Activated B cell treated with CpG ODN at 0.5 μM for 24 hours (primary cell): ENCODE data around the gene CD8B. TPM values are rescaled to one million over a fixed set of nuclear protein-coding genes. Genes with fewer than 3 reads are reported as not detected.

ENCODE experiments used
- ATAC-seq: fragments of 200-7000 bp; cut with Tn5 transposase; one replicate; pipeline ENCODE4 v1.10.0; 2021; ENCODE audit warnings: low read depth, mild to moderate bottlenecking, moderate library complexity
- CTCF ChIA-PET: fragments of 350-600 bp; sonication (Branson Sonifier 250); formaldehyde crosslinking; loops from one replicate; lab custom pipeline; 2021; ENCODE audit warnings: antibody characterized with exemption; lab: Charles Lee
- POLR2A ChIA-PET: fragments of 350-600 bp; sonication (Branson Sonifier 250); formaldehyde crosslinking; loops from one replicate; lab custom pipeline; 2021; ENCODE audit warnings: antibody characterized with exemption; lab: Charles Lee
- DNase-seq: peaks from one replicate; pipeline ENCODE4 v3.0.0; 2022
- H3K27ac Mint-ChIP-seq: one replicate; pipeline ENCODE4 v1.8.0; 2020; ENCODE audit warnings: mixed read lengths
- H3K27me3 Mint-ChIP-seq: one replicate; pipeline ENCODE4 v1.8.0; 2021; ENCODE audit warnings: mixed read lengths
- H3K36me3 Mint-ChIP-seq: one replicate; pipeline ENCODE4 v1.8.0; 2021; ENCODE audit warnings: low read depth, mixed read lengths
- H3K4me1 Mint-ChIP-seq: one replicate; pipeline ENCODE4 v1.8.0; 2021; ENCODE audit warnings: mixed read lengths
- H3K4me3 Mint-ChIP-seq: one replicate; pipeline ENCODE4 v1.8.0; 2020; ENCODE audit warnings: mild to moderate bottlenecking, mixed read lengths
- H3K9me3 Mint-ChIP-seq: one replicate; pipeline ENCODE4 v1.8.0; 2020; ENCODE audit warnings: mixed read lengths
- intact Hi-C: fragments of 100-400 bp; cut with micrococcal nuclease; formaldehyde crosslinking; loops from one replicate; pipeline ENCODE4 v1.15.1; 2024
- total RNA-seq: library from RNA; stranded (reverse); gene quantifications from 2 replicates; pipeline ENCODE4 v1.2.3, GENCODE V29; 2022
- TF ChIP-seq, protein P1 (sequence below): fragments of 200-600 bp; IDR thresholded peaks from one replicate; pipeline ENCODE4 v1.8.0; 2022; ENCODE audit warnings: antibody characterized with exemption, mild to moderate bottlenecking

The CD8B gene
- total RNA-seq, 1 donor from 2014 or later: not detected

DNA sequence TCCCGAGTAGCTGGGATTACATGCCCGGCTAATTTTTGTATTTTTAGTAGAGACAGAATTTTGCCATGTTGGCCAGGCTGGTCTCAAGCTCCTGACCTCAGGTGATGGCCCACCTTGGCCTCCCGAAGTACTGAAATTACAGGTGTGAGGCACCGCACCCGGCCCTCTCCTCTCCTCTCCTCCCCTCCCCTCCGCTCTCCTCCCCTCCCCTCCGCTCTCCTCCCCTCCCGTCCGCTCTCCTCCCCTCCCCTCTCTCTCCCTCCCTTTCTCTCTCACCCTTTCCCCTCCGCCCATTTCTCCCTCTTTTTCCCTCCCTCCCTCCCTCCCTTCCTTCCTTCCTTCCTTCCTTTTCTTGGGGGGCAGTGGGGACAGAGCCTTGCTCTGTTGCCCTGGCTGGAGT lies 28.4 kb downstream of the CD8B start:
- ATAC-seq: no peak
- no peaks in the 10 kb centered on the region for H3K9me3 Mint-ChIP-seq
- TF ChIP-seq, protein P1, sequence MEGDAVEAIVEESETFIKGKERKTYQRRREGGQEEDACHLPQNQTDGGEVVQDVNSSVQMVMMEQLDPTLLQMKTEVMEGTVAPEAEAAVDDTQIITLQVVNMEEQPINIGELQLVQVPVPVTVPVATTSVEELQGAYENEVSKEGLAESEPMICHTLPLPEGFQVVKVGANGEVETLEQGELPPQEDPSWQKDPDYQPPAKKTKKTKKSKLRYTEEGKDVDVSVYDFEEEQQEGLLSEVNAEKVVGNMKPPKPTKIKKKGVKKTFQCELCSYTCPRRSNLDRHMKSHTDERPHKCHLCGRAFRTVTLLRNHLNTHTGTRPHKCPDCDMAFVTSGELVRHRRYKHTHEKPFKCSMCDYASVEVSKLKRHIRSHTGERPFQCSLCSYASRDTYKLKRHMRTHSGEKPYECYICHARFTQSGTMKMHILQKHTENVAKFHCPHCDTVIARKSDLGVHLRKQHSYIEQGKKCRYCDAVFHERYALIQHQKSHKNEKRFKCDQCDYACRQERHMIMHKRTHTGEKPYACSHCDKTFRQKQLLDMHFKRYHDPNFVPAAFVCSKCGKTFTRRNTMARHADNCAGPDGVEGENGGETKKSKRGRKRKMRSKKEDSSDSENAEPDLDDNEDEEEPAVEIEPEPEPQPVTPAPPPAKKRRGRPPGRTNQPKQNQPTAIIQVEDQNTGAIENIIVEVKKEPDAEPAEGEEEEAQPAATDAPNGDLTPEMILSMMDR: no peak
- H3K4me1 Mint-ChIP-seq: peaks cover 4% of the 10 kb centered on the region
- ChIA-PET CTCF (no interaction called here), POLR2A (no interaction called here)
- H3K36me3 Mint-ChIP-seq: no peaks in the 10 kb centered on the region
- peaks cover 8% of the 10 kb centered on the region for H3K27me3 Mint-ChIP-seq
- intact Hi-C loops: no loop called here
- H3K27ac Mint-ChIP-seq: no peak overlapping the region
- H3K4me3 Mint-ChIP-seq: no peak overlapping the region
- DNase-seq: no peak

DNA sequence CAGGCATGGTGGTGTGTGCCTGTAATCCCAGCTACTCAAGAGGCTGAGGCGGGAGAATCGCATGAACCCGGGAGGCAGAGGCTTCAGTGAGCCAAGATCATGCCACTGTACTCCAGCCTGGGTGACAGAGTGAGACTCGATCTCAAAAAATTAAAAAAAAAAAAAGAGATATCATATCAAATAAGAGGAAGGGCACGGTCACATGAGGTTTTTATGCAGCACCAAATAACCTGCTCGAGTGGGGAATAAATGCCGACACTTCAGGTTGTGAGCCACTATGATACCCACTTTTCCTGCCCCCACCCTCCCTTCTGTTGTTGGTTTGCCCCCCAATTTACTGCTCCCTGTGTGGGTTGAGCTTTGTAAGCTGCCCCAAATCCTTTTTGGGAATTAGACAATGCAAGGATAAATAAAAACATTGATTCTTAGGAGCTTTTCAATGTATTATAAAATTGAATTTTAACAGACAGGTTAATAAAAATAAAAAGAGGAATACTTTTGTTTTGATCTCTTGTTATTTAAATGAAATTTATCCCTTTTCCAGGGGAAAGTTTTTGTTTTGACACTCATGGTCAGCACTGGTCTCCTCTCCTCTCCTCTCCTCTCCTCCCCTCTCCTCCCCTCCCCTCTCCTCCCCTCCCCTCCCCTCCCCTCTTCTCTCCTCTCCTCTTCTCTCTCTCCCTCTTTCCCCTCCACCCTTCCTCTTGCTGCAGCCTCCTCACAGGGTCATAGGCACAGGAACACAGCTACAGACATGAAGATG lies 29.2 kb downstream of the CD8B start:
- Mint-ChIP-seq H3K9me3 (no peaks in the 10 kb centered on the region), H3K4me3 (no peak overlapping the region), H3K27me3 (peaks cover 9% of the 10 kb centered on the region), H3K4me1 (no peaks in the 10 kb centered on the region), H3K27ac (no peak overlapping the region), H3K36me3 (no peaks in the 10 kb centered on the region)
- ATAC-seq (no peak), DNase-seq (no peak)
- TF ChIP-seq, protein P1: no peak
- POLR2A ChIA-PET: no interaction called here
- intact Hi-C loops: no loop called here
- CTCF ChIA-PET: no interaction called here

DNA sequence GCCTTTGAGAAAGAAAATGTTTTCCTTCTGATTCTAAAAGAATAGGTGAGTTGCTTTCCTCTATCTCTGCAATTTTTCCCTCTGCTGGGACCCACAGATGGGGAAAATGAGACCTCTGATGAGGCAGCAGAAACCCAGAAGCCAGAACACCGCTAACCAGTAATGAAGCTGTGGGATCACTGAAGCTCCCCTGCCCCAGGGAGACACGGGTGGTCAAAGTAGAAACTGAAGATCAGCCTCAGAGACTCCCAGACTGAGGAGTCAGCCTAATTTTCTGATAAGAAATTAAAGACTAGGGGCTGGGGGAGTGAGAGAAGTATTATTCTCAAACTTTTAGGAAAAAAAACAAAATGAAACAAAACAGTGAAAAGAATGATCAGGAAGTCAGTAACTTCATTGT lies 30.1 kb downstream of the CD8B start:
- Mint-ChIP-seq H3K9me3 (no peaks in the 10 kb centered on the region), H3K27me3 (peaks cover 9% of the 10 kb centered on the region), H3K4me3 (no peak overlapping the region), H3K36me3 (no peaks in the 10 kb centered on the region), H3K27ac (no peak overlapping the region), H3K4me1 (no peaks in the 10 kb centered on the region)
- CTCF ChIA-PET: no interaction called here
- DNase-seq (no peak), ATAC-seq (no peak)
- POLR2A ChIA-PET: no interaction called here
- TF ChIP-seq, protein P1: no peak
- intact Hi-C loops: no loop called here

DNA sequence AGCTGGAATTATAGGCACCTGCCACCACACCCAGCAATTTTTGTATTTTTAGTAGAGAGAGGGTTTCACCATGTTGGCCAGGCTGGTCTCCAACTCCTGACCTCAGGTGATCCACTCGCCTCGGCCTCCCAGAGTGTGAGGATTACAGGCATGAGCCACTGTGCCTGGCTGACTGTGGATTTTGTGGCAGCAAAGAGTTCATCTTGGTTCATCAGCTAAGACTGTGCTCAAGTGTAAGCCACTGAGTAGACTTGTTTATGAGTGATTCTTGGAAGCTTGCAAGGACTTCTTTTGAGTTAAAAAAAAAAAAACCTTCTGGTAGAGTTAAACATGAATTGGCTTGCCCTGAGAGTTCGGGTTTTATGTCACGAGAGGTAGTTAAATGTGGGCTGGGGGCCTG lies 34.7 kb downstream of the CD8B start:
- no peak for DNase-seq
- Mint-ChIP-seq H3K4me3 (no peak overlapping the region), H3K9me3 (peaks cover 6% of the 10 kb centered on the region), H3K27ac (no peak overlapping the region), H3K27me3 (peaks cover 4% of the 10 kb centered on the region), H3K36me3 (no peaks in the 10 kb centered on the region), H3K4me1 (no peaks in the 10 kb centered on the region)
- ChIA-PET POLR2A (no interaction called here), CTCF (no interaction called here)
- intact Hi-C loops: no loop called here
- TF ChIP-seq, protein P1: no peak
- no peak for ATAC-seq

DNA sequence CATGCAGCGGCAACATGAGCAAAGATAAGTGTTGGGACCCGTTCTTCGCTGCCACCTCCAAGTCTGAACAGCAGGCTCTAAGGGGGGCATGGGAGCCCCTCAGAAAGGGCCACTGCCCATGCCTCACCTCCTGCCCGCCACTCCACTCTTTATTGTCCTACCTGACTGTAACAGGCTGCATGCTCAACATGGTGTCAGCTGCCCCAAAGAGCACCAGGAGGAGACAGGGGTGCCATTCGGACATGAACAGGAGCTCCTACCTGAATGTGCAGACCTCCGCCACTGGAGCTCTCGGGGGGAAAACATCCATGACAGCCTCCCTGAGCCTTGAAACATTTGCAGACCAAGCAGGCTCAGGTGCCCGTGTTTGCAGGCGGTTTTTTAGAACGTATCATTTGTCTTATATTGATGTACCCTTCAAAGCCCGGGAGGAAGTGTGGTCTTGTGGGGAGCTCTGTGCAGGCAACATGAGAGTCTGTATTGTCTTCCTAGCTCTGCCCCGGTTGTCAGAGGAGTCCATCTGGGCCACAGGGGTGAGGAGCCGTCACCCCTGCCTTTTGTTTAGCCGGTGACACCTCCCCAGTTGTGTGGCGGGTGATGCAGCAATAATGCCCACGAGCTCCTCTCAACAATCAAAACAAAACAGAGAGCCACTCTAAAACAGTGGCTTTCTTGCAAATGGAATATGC lies 35.8 kb downstream of the CD8B start:
- peaks cover 2% of the 10 kb centered on the region for H3K27me3 Mint-ChIP-seq
- no peak overlapping the region for H3K27ac Mint-ChIP-seq
- no peaks in the 10 kb centered on the region for H3K36me3 Mint-ChIP-seq
- ChIA-PET CTCF (no interaction called here), POLR2A (interaction anchor here (0.6 kb wide), 1 partner anchor 39 kb away, joined by 4 read pairs; no protein-coding TSS in a partner anchor)
- peaks cover 6% of the 10 kb centered on the region for H3K9me3 Mint-ChIP-seq
- H3K4me3 Mint-ChIP-seq: no peak overlapping the region
- intact Hi-C loops: no loop called here
- ATAC-seq (no peak), DNase-seq (no peak)
- H3K4me1 Mint-ChIP-seq: no peaks in the 10 kb centered on the region
- TF ChIP-seq, protein P1: no peak
